GM12878 (cell line): ENCODE measurements around the gene GNPTAB. TPM values are rescaled to one million over a fixed set of nuclear protein-coding genes. Genes with fewer than 3 reads are reported as not detected.

Experiments used
- ATAC-seq: fragments of 200-7000 bp; cut with Tn5 transposase; 3 replicates; pipeline ENCODE4 v1.9.1; 2020; ENCODE audit warnings: mild to moderate bottlenecking, moderate library complexity
- BruUV-seq: library from RNA; stranded (reverse); fragments of 400-500 nt; replicated peaks from 2 replicates; lab custom pipeline; 2021; lab: Mats Ljungman, UMichigan
- CTCF ChIA-PET: fragments of 300-600 bp; sonication (Branson Sonifier 250); formaldehyde crosslinking; extraction: SDS; loops from one replicate; lab custom pipeline; 2021; ENCODE audit warnings: inconsistent platforms; lab: Yijun Ruan, JAX
- POLR2A ChIA-PET: fragments of 350-600 bp; formaldehyde crosslinking; extraction: SDS; loops from one replicate; lab custom pipeline; 2021; ENCODE audit warnings: inconsistent platforms; lab: Charles Lee
- RAD21 ChIA-PET: fragments of 300-600 bp; sonication (Branson Sonifier 250); formaldehyde crosslinking; loops from one replicate; lab custom pipeline; 2023; ENCODE audit warnings: antibody characterized with exemption; ENCODE audit not compliant: unreplicated experiment; lab: Charles Lee
- SMC1A ChIA-PET: fragments of 300-600 bp; sonication (Branson Sonifier 250); formaldehyde crosslinking; loops from one replicate; lab custom pipeline; 2023; ENCODE audit not compliant: unreplicated experiment, uncharacterized antibody; lab: Charles Lee
- DNase-seq: peaks from one replicate; pipeline ENCODE4 v3.0.0-alpha.2; 2011; ENCODE audit warnings: low read depth, low spot score
- FAIRE-seq: peaks from 3 replicates; lab custom pipeline; 2011; peaks lifted over from hg19 to GRCh38; lab: Jason Lieb, UNC
- H2AFZ ChIP-seq: 2 replicates; pipeline ENCODE4 v1.6.0; 2011; ENCODE audit warnings: low read depth, low read length, control low read depth; ENCODE audit not compliant: control insufficient read depth
- H3K27ac ChIP-seq: 2 replicates; pipeline ENCODE4 v1.5.1; 2011; ENCODE audit warnings: control low read depth; ENCODE audit not compliant: control insufficient read depth, insufficient read depth
- H3K27me3 ChIP-seq, 2 experiments: replicated peaks in 1 of 2; 2 replicates each; pipeline versions ENCODE4 v1.6.0 to v1.6.1; 2011; ENCODE audit warnings: low read length in 1 of 2; ENCODE audit not compliant: control insufficient read depth in 2 of 2, insufficient read depth in 2 of 2
- H3K36me3 ChIP-seq, 2 experiments: 2 replicates each; pipeline ENCODE4 v1.5.1; 2011; ENCODE audit warnings: low read length in 1 of 2; ENCODE audit not compliant: control insufficient read depth in 2 of 2, insufficient read depth in 2 of 2
- H3K4me1 ChIP-seq: 2 replicates; pipeline ENCODE4 v1.6.1; 2011; ENCODE audit warnings: mild to moderate bottlenecking, low read length, moderate library complexity, mixed read lengths; ENCODE audit not compliant: control insufficient read depth, insufficient read depth
- H3K4me2 ChIP-seq: 2 replicates; pipeline ENCODE4 v1.6.0; 2011; ENCODE audit warnings: control low read depth; ENCODE audit not compliant: control insufficient read depth, insufficient read depth
- H3K4me3 ChIP-seq: fragments of 200-600 bp; sonication (generic); 2 replicates; pipeline ENCODE4 v1.5.1; 2016
- H3K79me2 ChIP-seq: 2 replicates; pipeline ENCODE4 v1.6.0; 2011; ENCODE audit warnings: low read length; ENCODE audit not compliant: control insufficient read depth, insufficient read depth
- H3K9ac ChIP-seq: 2 replicates; pipeline ENCODE4 v1.8.0; 2011; ENCODE audit warnings: low read length, control low read depth, mixed read lengths; ENCODE audit not compliant: control insufficient read depth, insufficient read depth
- H3K9me3 ChIP-seq: replicated peaks from 3 replicates; pipeline ENCODE4 v1.5.1; 2011; ENCODE audit warnings: mild to moderate bottlenecking, low read length; ENCODE audit not compliant: control insufficient read depth, insufficient read depth
- H4K20me1 ChIP-seq: 2 replicates; pipeline ENCODE4 v1.6.0; 2011; ENCODE audit not compliant: control insufficient read depth, insufficient read depth
- CHD2 ChIP-seq: IDR thresholded peaks from 2 replicates; pipeline ENCODE4 v1.6.1; 2011; ENCODE audit warnings: low read depth, low read length, improper control_type of control experiment, borderline replicate concordance
- KLF5 ChIP-seq: fragments of 450-650 bp; IDR thresholded peaks from 2 replicates; pipeline ENCODE4 v1.6.1; 2014; ENCODE audit warnings: mild to moderate bottlenecking; ENCODE audit not compliant: partially characterized antibody
- LARP7 ChIP-seq: fragments of 450-650 bp; IDR thresholded peaks from 2 replicates; pipeline ENCODE4 v1.6.1; 2017; ENCODE audit warnings: mild to moderate bottlenecking
- MYC ChIP-seq: IDR thresholded peaks from 2 replicates; pipeline ENCODE4 v1.6.1; 2011; ENCODE audit warnings: mild to moderate bottlenecking, low read length, moderate library complexity, inconsistent platforms; ENCODE audit not compliant: insufficient read depth, insufficient replicate concordance, insufficient read length, severe bottlenecking
- RELA ChIP-seq: fragments of 450-650 bp; IDR thresholded peaks from 2 replicates; pipeline ENCODE4 v1.8.0; 2014; ENCODE audit warnings: borderline replicate concordance; ENCODE audit not compliant: partially characterized antibody
- SMC3 ChIP-seq: IDR thresholded peaks from 2 replicates; pipeline ENCODE4 v1.6.1; 2011; ENCODE audit warnings: low read length, improper control_type of control experiment, borderline replicate concordance
- SP1 ChIP-seq: IDR thresholded peaks from one replicate; pipeline ENCODE4 v1.6.1; 2011; ENCODE audit warnings: low read depth, low read length
- WGBS: methylation state at CpG from one replicate; pipeline ENCODE4 v1.1.6; 2016; ENCODE audit warnings: low lambda C conversion rate; ENCODE audit not compliant: insufficient replicate concordance, insufficient coverage; ENCODE audit errors: missing lambda C conversion rate; 5-methylcytosine and 5-hydroxymethylcytosine counted together
- in situ Hi-C: fragments of 300-500 bp; cut with MboI; formaldehyde crosslinking; loops from 9 replicates; pipeline ENCODE4 v1.14.3; 2018; ENCODE audit warnings: mixed read lengths
- intact Hi-C: fragments of 100-400 bp; cut with micrococcal nuclease; formaldehyde crosslinking; loops from one replicate; pipeline ENCODE4 v1.14.2; 2022; ENCODE audit not compliant: unreplicated experiment
- polyA plus RNA-seq, 11 experiments: library from polyadenylated mRNA; depleted of rRNA in 4 of 11; unstranded in 6 of 11; stranded (reverse) in 5 of 11; fragments of >200 nt; fragmentation: Nextera tagmentation in 4 of 11; fragmentation: Illumina TruSeq in 1 of 11; extraction: Ambion mirVana in 4 of 11; extraction: Trizol in 1 of 11; gene quantifications; 1 replicate in 1 of 11; 2 replicates in 10 of 11; pipeline versions ENCODE4 v1.2.1 to v1.2.3, GENCODE V29; 2011 to 2016; ENCODE audit warnings: inconsistent platforms in 2 of 11, missing spikeins in 2 of 11, low read depth in 1 of 11
- total RNA-seq, 4 experiments: library from RNA; depleted of rRNA in 3 of 4; stranded (reverse); fragments of >200 nt in 3 of 4; fragmentation: Illumina TruSeq in 1 of 4; extraction: Trizol in 1 of 4; gene quantifications; 2 replicates each; pipeline versions ENCODE4 v1.2.1 to v1.2.3, GENCODE V29; 2013 to 2021
- TF ChIP-seq, protein P1 (sequence below): fragments of 450-650 bp; IDR thresholded peaks from 2 replicates; pipeline ENCODE4 v1.6.1; 2017; ENCODE audit warnings: mild to moderate bottlenecking, moderate library complexity
- TF ChIP-seq, protein P2 (sequence below): fragments of 450-650 bp; IDR thresholded peaks from 2 replicates; pipeline ENCODE4 v1.6.1; 2018; ENCODE audit warnings: mild to moderate bottlenecking, low read depth, moderate library complexity; ENCODE audit not compliant: partially characterized antibody

Gene GNPTAB
- total and polyA plus RNA-seq, 10 of the 15 experiments (the other 5 are each of a cell fraction or from before 2014, with no cell fraction given), result 9.8 to 38.9 (median 35.3) TPM

DNA sequence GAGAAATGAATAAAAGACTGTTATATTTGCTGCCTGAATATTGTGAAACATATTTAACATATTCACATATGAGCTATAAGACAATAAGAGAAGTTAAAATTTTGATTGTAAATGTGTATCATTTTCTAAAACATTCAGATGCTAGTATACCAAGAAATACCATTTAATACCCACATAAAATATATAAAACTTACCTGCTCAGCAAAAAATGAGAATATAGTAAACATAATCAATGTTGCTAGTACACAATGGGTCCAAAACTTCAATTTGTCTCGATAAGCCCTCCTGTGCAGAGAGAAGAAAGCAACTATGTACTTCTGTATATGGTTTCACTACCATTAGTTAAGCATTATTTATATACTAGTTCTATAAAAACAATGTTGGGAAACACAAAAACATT, 81.9 kb downstream of the GNPTAB start:
- POLR2A ChIA-PET, result no interaction called here

DNA sequence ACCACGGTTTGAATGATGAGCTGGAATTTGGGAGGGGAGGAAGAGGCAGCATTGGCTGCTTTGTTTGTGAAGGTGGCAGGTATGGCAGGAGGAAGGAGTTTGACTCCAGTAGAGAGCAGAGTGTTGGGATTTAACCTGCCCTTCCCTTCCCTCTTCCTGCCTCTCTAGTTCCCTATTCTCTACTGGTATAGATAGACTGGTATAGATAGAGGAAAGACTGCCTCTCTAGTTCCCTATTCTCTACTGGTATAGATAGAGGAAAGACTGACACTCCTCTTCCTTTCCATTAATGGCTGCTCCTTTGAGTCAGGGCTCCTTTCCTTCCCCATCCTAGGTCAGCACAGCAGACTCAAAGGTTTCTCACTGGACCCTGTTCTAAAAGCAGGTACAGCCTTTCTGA, 83.1 kb downstream of the GNPTAB start:
- ATAC-seq (no peak), DNase-seq (no peak), FAIRE-seq (no peak)
- Histone ChIP-seq H3K79me2 (no peaks in the 10 kb centered on the region), H3K4me2 (no peak overlapping the region), H4K20me1 (no peaks in the 10 kb centered on the region), H3K27me3 (no peaks in the 10 kb centered on the region), H3K36me3 (peaks cover 5 to 21% of the 10 kb centered on the region in 2 experiments), H3K9me3 (no peaks in the 10 kb centered on the region), H3K9ac (no peak overlapping the region), H3K4me3 (no peak overlapping the region), H3K27ac (no peak overlapping the region), H2AFZ (no peak overlapping the region), H3K4me1 (peaks cover 17% of the 10 kb centered on the region)
- POLR2A ChIA-PET, result no interaction called here
- intact Hi-C loops (no loop called here), in situ Hi-C loops (no loop called here)
- CTCF ChIA-PET, result interaction anchor here (1.0 to 2.9 kb wide), 4 partner anchors 8 to 333 kb away, joined by 4 to 16 read pairs (median 8); no protein-coding TSS in a partner anchor
- BruUV-seq, result no TSS peak
- RAD21 ChIA-PET, result no interaction called here
- SMC1A ChIA-PET, result interaction anchor here (2.4 kb wide), 1 partner anchor 12 kb away, joined by 10 read pairs; no protein-coding TSS in a partner anchor
- 100% methylated on average over 1 of the region's 1 CpG for WGBS
- TF ChIP-seq RELA (no peak), LARP7 (no peak), KLF5 (no peak), SMC3 (no peak), MYC (no peak), CHD2 (no peak), SP1 (no peak)
- TF ChIP-seq, protein P1, sequence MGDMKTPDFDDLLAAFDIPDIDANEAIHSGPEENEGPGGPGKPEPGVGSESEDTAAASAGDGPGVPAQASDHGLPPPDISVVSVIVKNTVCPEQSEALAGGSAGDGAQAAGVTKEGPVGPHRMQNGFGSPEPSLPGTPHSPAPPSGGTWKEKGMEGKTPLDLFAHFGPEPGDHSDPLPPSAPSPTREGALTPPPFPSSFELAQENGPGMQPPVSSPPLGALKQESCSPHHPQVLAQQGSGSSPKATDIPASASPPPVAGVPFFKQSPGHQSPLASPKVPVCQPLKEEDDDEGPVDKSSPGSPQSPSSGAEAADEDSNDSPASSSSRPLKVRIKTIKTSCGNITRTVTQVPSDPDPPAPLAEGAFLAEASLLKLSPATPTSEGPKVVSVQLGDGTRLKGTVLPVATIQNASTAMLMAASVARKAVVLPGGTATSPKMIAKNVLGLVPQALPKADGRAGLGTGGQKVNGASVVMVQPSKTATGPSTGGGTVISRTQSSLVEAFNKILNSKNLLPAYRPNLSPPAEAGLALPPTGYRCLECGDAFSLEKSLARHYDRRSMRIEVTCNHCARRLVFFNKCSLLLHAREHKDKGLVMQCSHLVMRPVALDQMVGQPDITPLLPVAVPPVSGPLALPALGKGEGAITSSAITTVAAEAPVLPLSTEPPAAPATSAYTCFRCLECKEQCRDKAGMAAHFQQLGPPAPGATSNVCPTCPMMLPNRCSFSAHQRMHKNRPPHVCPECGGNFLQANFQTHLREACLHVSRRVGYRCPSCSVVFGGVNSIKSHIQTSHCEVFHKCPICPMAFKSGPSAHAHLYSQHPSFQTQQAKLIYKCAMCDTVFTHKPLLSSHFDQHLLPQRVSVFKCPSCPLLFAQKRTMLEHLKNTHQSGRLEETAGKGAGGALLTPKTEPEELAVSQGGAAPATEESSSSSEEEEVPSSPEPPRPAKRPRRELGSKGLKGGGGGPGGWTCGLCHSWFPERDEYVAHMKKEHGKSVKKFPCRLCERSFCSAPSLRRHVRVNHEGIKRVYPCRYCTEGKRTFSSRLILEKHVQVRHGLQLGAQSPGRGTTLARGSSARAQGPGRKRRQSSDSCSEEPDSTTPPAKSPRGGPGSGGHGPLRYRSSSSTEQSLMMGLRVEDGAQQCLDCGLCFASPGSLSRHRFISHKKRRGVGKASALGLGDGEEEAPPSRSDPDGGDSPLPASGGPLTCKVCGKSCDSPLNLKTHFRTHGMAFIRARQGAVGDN, result no peak

More for the DNA sequence above, 81.9 kb downstream of the GNPTAB start:
- BruUV-seq, result no TSS peak
- CTCF ChIA-PET, result interaction anchor here (2.9 kb wide), 1 partner anchor 11 kb away, joined by 16 read pairs; no protein-coding TSS in a partner anchor
- Histone ChIP-seq H3K27ac (no peak overlapping the region), H3K36me3 (peaks cover 5 to 18% of the 10 kb centered on the region in 2 experiments), H4K20me1 (no peaks in the 10 kb centered on the region)
- RAD21 ChIA-PET, result interaction anchor here (0.7 kb wide), 1 partner anchor 81 kb away, joined by 4 read pairs; no protein-coding TSS in a partner anchor
- SMC1A ChIA-PET, result interaction anchor here (1.0 kb wide), 1 partner anchor 9 kb away, joined by 4 read pairs; no protein-coding TSS in a partner anchor
- intact Hi-C loops, result no loop called here
- DNase-seq (no peak), FAIRE-seq (no peak), ATAC-seq (no peak)
- TF ChIP-seq, protein P2, sequence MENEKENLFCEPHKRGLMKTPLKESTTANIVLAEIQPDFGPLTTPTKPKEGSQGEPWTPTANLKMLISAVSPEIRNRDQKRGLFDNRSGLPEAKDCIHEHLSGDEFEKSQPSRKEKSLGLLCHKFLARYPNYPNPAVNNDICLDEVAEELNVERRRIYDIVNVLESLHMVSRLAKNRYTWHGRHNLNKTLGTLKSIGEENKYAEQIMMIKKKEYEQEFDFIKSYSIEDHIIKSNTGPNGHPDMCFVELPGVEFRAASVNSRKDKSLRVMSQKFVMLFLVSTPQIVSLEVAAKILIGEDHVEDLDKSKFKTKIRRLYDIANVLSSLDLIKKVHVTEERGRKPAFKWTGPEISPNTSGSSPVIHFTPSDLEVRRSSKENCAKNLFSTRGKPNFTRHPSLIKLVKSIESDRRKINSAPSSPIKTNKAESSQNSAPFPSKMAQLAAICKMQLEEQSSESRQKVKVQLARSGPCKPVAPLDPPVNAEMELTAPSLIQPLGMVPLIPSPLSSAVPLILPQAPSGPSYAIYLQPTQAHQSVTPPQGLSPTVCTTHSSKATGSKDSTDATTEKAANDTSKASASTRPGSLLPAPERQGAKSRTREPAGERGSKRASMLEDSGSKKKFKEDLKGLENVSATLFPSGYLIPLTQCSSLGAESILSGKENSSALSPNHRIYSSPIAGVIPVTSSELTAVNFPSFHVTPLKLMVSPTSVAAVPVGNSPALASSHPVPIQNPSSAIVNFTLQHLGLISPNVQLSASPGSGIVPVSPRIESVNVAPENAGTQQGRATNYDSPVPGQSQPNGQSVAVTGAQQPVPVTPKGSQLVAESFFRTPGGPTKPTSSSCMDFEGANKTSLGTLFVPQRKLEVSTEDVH, result no peak
- TF ChIP-seq, all 136 proteins: peak for 0
- Histone ChIP-seq H3K4me1 (peaks cover 8% of the 10 kb centered on the region), H3K9ac (no peak overlapping the region), H2AFZ (no peak overlapping the region), H3K4me2 (no peak overlapping the region), H3K9me3 (no peaks in the 10 kb centered on the region), H3K4me3 (no peak overlapping the region), H3K79me2 (no peaks in the 10 kb centered on the region), H3K27me3 (no peaks in the 10 kb centered on the region)
- WGBS, result 100% methylated on average over 1 of the region's 1 CpG
- in situ Hi-C loops, result no loop called here
